HEK293T (cell line): Measurements from ENCODE around the gene ITFG1.

Source experiments
- CTCF ChIA-PET: fragments of 350-600 bp; formaldehyde crosslinking; extraction: SDS; loops from one replicate; lab custom pipeline; 2021; ENCODE audit warnings: antibody characterized with exemption, inconsistent platforms; lab: Yijun Ruan, JAX
- POLR2A ChIA-PET: fragments of 350-600 bp; formaldehyde crosslinking; extraction: SDS; loops from one replicate; lab custom pipeline; 2020; ENCODE audit warnings: antibody characterized with exemption, inconsistent platforms; lab: Yijun Ruan, JAX
- DNase-seq: peaks from one replicate; pipeline ENCODE4 v3.0.0; 2012; ENCODE audit warnings: mixed read lengths; ENCODE audit errors: extremely low spot score
- ARNT ChIP-seq: fragments of 450-650 bp; IDR thresholded peaks from 2 replicates; pipeline ENCODE4 v1.6.1; 2017; ENCODE audit warnings: mild to moderate bottlenecking
- BHLHE40 ChIP-seq: fragments of 450-650 bp; IDR thresholded peaks from 2 replicates; pipeline ENCODE4 v1.6.1; 2016; ENCODE audit warnings: mild to moderate bottlenecking, moderate library complexity, borderline replicate concordance
- CTBP1 ChIP-seq: fragments of 450-650 bp; IDR thresholded peaks from 2 replicates; pipeline ENCODE4 v1.6.1; 2016; ENCODE audit warnings: borderline replicate concordance
- ELF4 ChIP-seq: fragments of 450-650 bp; IDR thresholded peaks from 2 replicates; pipeline ENCODE4 v1.6.1; 2017; ENCODE audit warnings: antibody characterized with exemption
- FOXA1 ChIP-seq: fragments of 450-650 bp; IDR thresholded peaks from 2 replicates; pipeline ENCODE4 v1.6.1; 2016; ENCODE audit warnings: mild to moderate bottlenecking
- FOXK2 ChIP-seq: fragments of 450-650 bp; IDR thresholded peaks from 2 replicates; pipeline ENCODE4 v1.6.1; 2016; ENCODE audit warnings: mild to moderate bottlenecking
- FOXM1 ChIP-seq: fragments of 450-650 bp; IDR thresholded peaks from 2 replicates; pipeline ENCODE4 v1.6.1; 2017; ENCODE audit warnings: mild to moderate bottlenecking, borderline replicate concordance
- HDGF ChIP-seq: fragments of 450-650 bp; IDR thresholded peaks from 2 replicates; pipeline ENCODE4 v1.6.1; 2017; ENCODE audit warnings: antibody characterized with exemption, borderline replicate concordance
- L3MBTL2 ChIP-seq: fragments of 450-650 bp; conservative IDR thresholded peaks from 2 replicates; pipeline ENCODE4 v1.6.1; 2016; ENCODE audit warnings: mild to moderate bottlenecking
- LEF1 ChIP-seq: fragments of 450-650 bp; IDR thresholded peaks from 2 replicates; pipeline ENCODE4 v1.6.1; 2017; ENCODE audit warnings: mild to moderate bottlenecking, borderline replicate concordance
- NFRKB ChIP-seq: fragments of 450-650 bp; IDR thresholded peaks from 2 replicates; pipeline ENCODE4 v1.6.1; 2016; ENCODE audit warnings: mild to moderate bottlenecking, moderate library complexity
- SP1 ChIP-seq: fragments of 450-650 bp; IDR thresholded peaks from 2 replicates; pipeline ENCODE4 v1.6.1; 2017
- SUZ12 ChIP-seq: fragments of 450-650 bp; IDR thresholded peaks from 2 replicates; pipeline ENCODE4 v1.6.1; 2016; ENCODE audit warnings: mild to moderate bottlenecking
- TARDBP ChIP-seq: fragments of 450-650 bp; IDR thresholded peaks from 2 replicates; pipeline ENCODE4 v1.6.1; 2016
- ZNF384 ChIP-seq: fragments of 450-650 bp; IDR thresholded peaks from 2 replicates; pipeline ENCODE4 v1.6.1; 2016
- TF ChIP-seq, protein P1 (sequence below): fragments of 450-650 bp; IDR thresholded peaks from 2 replicates; pipeline ENCODE4 v1.6.1; 2016

Gene ITFG1

DNA sequence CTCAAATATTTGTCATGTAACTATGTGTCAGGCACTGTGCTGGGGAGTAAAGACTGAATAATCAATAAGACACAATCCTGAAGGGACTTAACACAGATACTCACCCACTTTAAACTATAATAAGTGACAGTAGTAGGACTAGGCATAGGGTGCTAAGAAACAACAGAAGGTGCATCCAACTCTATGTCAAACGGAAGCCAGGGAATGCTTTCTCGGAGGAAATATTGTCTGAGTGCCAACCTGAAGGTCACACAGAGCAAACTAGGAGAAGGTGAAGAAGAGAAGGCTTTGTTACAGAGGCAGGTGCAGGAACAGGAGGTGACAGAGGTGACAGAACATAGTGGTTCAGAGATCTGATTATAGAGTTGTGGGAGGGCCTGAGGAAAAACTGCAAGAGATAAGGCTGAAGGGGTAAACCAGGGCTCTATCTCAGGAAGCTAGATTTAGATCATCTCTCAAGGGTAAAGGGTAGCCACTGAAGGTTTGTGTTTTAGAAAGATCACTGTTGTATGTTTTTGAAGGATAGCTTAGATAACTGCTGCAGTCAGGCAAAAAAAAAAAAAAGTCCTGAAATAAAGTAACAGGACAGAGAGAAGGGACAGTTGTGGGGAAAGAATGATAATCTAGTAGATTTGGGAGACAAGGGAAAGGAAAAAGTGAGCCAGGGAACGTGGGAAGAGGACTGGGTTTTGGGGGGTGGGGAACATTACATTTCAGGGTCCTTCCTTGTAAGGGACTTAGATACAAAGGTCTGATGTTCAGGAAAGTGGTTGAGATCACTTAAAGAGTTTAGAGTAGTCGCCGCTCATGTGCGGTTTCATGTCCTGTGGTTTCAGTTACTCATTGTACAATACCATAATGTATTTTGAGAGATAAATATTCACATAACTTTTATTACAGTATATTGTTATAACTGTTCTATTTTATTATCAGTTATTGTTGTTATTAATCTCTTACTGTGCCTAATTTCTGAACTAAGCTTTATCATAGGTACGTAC, 231.5 kb downstream of the ITFG1 start:
- ChIA-PET POLR2A (no interaction called here), CTCF (interaction anchor here (0.6 kb wide), 1 partner anchor 186 kb away, joined by 6 read pairs; no protein-coding TSS in a partner anchor)
- TF ChIP-seq ARNT (no peak), HDGF (no peak), ZNF384 (no peak), TARDBP (no peak), FOXM1 (no peak), FOXA1 (no peak), NFRKB (no peak), LEF1 (no peak), SP1 (no peak), FOXK2 (no peak), CTBP1 (no peak)
- TF ChIP-seq, protein P1, sequence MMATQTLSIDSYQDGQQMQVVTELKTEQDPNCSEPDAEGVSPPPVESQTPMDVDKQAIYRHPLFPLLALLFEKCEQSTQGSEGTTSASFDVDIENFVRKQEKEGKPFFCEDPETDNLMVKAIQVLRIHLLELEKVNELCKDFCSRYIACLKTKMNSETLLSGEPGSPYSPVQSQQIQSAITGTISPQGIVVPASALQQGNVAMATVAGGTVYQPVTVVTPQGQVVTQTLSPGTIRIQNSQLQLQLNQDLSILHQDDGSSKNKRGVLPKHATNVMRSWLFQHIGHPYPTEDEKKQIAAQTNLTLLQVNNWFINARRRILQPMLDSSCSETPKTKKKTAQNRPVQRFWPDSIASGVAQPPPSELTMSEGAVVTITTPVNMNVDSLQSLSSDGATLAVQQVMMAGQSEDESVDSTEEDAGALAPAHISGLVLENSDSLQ, result no peak
- no peak for DNase-seq

DNA sequence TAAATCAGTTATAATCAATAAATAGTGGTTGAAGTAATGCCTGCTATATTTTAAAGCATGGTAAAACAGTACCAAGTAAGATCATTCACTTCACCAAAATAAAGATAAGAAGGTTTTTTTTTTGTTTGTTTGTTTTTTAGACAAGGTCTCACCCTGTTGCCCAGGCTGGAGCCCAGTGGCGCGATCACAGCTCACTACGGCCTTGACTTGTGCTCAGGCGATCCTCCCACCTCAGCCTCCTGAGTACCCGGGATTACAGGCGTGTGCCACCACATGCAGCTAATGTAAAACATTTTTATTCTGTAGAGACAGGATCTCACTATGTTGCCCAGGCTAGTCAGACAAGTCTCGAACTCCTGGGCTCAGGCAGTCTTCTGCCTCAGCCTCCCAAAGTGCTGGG, 232.6 kb downstream of the ITFG1 start:
- CTCF ChIA-PET, result no interaction called here
- no peak for DNase-seq
- TF ChIP-seq LEF1 (no peak), SP1 (no peak), FOXM1 (no peak), FOXA1 (no peak), SUZ12 (no peak), HDGF (no peak), L3MBTL2 (no peak), BHLHE40 (no peak), ZNF384 (no peak), TARDBP (no peak), FOXK2 (no peak), ARNT (no peak), CTBP1 (no peak), ELF4 (no peak), NFRKB (no peak)
- TF ChIP-seq, protein P1, result no peak
- POLR2A ChIA-PET, result no interaction called here

DNA sequence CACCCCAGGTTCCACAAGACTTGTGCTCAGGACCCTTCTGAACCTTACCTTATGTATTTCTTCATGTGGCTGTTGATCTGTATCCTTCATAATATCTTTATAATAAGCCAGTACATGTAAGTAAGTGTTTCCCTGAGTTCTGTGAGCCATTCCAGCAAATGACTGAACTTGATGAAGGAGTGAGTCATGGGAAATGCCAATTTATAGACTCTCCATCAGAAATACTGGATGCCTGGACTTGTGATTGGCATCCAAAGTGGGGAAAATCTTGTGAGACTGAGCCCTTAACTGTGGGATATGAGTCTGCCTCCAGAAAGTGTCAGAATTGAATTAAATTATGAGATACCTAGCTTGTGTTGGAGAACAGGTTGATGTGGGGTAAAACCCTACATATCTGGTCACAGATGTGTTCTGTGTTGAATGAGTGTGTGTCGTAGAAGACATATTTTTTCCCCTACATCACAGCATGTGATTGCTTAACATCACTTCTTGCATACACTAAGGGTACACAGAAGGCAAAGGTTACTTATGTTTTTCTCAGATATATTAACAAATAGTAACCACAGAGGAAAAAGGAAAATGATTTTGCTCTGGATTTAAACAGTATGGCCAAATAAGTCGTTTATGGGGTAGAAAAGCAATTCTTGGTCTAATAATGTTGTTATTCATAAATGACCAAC, 247.0 kb downstream of the ITFG1 start:
- DNase-seq, result no peak
- ChIA-PET POLR2A (no interaction called here), CTCF (no interaction called here)
- no peak for TF ChIP-seq L3MBTL2
- TF ChIP-seq CTBP1, result no peak
- no peak for TF ChIP-seq TARDBP
- TF ChIP-seq ELF4, result no peak
- TF ChIP-seq SUZ12, result no peak
- TF ChIP-seq, protein P1, result no peak
- TF ChIP-seq HDGF, result no peak
- TF ChIP-seq BHLHE40, result no peak
- no peak for TF ChIP-seq NFRKB
- TF ChIP-seq SP1, result no peak
- no peak for TF ChIP-seq FOXM1
- TF ChIP-seq FOXA1, result no peak
- TF ChIP-seq FOXK2, result no peak
- TF ChIP-seq LEF1, result no peak
- TF ChIP-seq ZNF384, result no peak
- no peak for TF ChIP-seq ARNT

DNA sequence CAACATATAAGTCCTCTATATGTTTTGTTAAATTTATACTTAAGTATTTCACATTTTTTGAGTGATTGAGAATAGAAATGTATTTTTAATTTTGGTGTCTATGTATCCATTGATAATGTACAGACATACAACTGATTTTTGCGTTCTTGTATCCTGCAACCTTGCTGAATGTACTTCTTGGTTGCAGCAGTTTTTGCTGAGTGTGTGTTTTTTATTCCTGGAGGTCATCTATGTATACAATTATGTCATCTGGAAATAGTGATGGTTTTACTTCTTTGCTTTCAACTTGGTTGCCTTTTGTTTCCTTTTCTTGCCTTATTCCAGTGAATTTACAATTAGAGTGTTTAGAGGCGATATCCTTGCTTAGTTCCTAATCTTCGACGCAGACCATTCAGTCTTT, 249.6 kb downstream of the ITFG1 start:
- TF ChIP-seq FOXM1 (no peak), BHLHE40 (no peak), SP1 (no peak), FOXA1 (no peak), ZNF384 (no peak), TARDBP (no peak), CTBP1 (no peak), SUZ12 (no peak), ELF4 (no peak)
- TF ChIP-seq, protein P1, result no peak
- ChIA-PET POLR2A (no interaction called here), CTCF (no interaction called here)
- no peak for DNase-seq
